SU-DHL-6 (cell line): Measurements from ENCODE around the gene MAP7.

Source experiments
- EZH2phosphoT487 ChIP-seq: fragments of 200-600 bp; sonication (generic), shearing (Covaris generic); conservative IDR thresholded peaks from 2 replicates; pipeline ENCODE4 v1.6.1; 2018; ENCODE audit warnings: mild to moderate bottlenecking, antibody characterized with exemption, low read length, moderate library complexity, mixed read lengths
- TF ChIP-seq, protein P1 (sequence below): fragments of 200-600 bp; sonication (generic); IDR thresholded peaks from one replicate; pipeline ENCODE4 v1.5.1; 2017; ENCODE audit warnings: antibody characterized with exemption, mild to moderate bottlenecking, low read length, moderate library complexity; ENCODE audit not compliant: insufficient read depth, poor library complexity, severe bottlenecking

DNA sequence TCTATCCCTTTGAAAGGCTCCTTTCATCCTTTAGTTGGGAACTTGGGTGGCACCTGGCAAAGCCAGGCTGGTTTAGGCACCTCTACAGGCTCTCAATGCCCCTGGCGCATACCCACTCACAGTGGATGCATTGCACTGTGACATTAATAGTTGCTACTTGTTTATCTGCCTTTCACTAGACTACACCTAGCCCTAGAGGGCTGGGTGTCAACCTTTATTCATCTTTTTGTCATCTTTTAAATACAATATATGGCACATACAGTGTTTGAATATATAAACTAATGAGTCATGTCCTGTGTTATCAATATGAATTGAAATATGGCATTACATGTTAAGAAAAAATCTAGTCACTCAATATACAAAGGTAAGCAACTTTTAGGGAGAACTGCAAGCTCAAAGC lies 140.6 kb downstream of the MAP7 start:
- no peak for TF ChIP-seq EZH2phosphoT487
- TF ChIP-seq, protein P1, sequence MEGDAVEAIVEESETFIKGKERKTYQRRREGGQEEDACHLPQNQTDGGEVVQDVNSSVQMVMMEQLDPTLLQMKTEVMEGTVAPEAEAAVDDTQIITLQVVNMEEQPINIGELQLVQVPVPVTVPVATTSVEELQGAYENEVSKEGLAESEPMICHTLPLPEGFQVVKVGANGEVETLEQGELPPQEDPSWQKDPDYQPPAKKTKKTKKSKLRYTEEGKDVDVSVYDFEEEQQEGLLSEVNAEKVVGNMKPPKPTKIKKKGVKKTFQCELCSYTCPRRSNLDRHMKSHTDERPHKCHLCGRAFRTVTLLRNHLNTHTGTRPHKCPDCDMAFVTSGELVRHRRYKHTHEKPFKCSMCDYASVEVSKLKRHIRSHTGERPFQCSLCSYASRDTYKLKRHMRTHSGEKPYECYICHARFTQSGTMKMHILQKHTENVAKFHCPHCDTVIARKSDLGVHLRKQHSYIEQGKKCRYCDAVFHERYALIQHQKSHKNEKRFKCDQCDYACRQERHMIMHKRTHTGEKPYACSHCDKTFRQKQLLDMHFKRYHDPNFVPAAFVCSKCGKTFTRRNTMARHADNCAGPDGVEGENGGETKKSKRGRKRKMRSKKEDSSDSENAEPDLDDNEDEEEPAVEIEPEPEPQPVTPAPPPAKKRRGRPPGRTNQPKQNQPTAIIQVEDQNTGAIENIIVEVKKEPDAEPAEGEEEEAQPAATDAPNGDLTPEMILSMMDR: no peak
